ENCODE measurements around the gene GRB7. TPM values are rescaled to one million over a fixed set of nuclear protein-coding genes. Genes with fewer than 3 reads are reported as not detected.

Gene GRB7
- total RNA-seq, 4 donors from 2014 or later = 0.41 to 0.70 TPM; not detected in 2

DNA sequence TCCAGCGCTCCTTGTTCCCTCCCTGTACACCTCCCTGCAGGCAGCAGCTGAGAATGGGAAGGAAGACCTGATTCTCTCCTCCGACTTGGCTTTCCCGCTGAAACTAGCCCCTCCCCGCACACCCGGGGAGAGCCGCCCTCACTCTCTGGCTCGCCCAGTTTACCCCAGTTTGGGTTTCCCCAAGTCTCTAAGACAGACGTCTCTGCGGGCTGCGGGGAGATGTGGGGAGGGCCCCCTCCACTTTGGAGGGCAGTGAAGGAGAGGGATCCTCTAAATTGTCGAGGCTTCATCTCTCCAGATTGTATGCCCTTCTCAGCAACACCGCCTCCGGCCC lies 797 bp downstream of the GRB7 start:
- no peak for DNase-seq
- Histone ChIP-seq H3K27ac (no peak overlapping the region), H3K27me3 (peaks cover 44 to 66% (median 57%) of the 10 kb centered on the region in 3 donors), H3K4me1 (peaks cover 6 to 22% of the 10 kb centered on the region in 2 donors), H3K4me3 (peak overlapping the region in 1 of 4 donors; percentile 25), H3K36me3 (no peaks in the 10 kb centered on the region), H3K9me3 (no peaks in the 10 kb centered on the region)
- TF ChIP-seq POLR2A (IDR thresholded peaks at IDR 0.05) = no peak
- TF ChIP-seq, protein P1, sequence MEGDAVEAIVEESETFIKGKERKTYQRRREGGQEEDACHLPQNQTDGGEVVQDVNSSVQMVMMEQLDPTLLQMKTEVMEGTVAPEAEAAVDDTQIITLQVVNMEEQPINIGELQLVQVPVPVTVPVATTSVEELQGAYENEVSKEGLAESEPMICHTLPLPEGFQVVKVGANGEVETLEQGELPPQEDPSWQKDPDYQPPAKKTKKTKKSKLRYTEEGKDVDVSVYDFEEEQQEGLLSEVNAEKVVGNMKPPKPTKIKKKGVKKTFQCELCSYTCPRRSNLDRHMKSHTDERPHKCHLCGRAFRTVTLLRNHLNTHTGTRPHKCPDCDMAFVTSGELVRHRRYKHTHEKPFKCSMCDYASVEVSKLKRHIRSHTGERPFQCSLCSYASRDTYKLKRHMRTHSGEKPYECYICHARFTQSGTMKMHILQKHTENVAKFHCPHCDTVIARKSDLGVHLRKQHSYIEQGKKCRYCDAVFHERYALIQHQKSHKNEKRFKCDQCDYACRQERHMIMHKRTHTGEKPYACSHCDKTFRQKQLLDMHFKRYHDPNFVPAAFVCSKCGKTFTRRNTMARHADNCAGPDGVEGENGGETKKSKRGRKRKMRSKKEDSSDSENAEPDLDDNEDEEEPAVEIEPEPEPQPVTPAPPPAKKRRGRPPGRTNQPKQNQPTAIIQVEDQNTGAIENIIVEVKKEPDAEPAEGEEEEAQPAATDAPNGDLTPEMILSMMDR (IDR thresholded peaks at IDR 0.05 in 4 of 5, conservative IDR thresholded peaks at IDR 0.05 in 1 of 5) = no peak
- in situ Hi-C loops (cut with MboI; ENCODE audit: low sequenced_read_pairs in 4 of 4) (no loop called here), intact Hi-C loops (cut with DNase I; ENCODE audit: low total_unique reads) (no loop called here)
- no peak for ATAC-seq

DNA sequence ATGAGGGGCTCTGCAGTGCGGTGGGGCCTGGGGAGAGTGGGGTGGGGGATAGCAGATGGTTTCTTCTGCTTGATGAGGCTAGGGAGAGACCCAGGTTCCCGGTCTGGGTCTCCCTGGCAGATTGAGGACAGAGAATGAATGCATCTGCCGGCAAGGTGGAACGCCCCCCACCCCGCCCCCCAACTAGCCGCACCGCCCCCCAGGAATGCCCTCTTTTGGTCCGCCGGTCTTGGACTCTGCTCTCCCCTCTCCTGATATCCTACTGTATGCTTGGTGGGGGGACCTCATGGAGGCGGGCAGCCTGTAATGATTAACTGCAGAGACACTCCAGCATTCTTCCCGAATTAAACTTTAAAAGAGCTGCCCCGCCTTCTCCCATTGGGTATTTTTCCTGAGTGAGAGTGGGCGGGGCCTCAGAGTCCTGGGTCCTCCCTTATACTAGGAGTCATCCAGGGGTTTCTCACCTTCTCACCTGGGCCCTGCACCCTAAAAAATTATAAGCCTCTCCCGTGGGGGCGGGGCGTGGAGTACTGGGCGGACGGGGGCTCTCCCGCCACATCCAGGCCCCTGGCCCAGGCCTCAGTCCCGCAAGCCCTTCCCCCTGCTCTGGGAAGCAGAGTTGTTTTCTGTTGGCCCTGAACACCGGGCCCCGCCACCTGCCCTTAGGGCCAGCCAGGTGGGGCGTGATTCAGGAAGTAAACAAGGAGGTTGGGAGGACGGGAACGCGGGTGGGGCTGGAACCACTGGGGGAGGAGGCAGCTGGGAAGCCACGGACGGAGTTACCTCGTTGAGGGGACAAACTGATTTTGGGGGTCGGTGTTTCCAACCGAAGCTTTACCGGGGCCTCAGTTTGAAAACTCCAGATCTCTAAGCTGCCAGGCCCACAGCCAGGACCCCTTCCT lies 1.5 kb downstream of the GRB7 start:
- in situ Hi-C loops (cut with MboI; ENCODE audit: low sequenced_read_pairs in 4 of 4) = no loop called here

GRCh38 chr17:39739885-39740356 lies 2.2 kb downstream of the GRB7 start:
- ATAC-seq = no peak
- no peak for DNase-seq
- Histone ChIP-seq H3K27ac (no peak overlapping the region), H3K27me3 (peaks cover 49 to 66% (median 57%) of the 10 kb centered on the region in 3 donors), H3K4me3 (peak overlapping the region in 1 of 4 donors; percentile 50), H3K36me3 (no peaks in the 10 kb centered on the region), H3K4me1 (peaks cover 6 to 22% of the 10 kb centered on the region in 2 donors), H3K9me3 (no peaks in the 10 kb centered on the region)
- TF ChIP-seq POLR2A (IDR thresholded peaks at IDR 0.05) = no peak
- TF ChIP-seq, protein P1 (IDR thresholded peaks at IDR 0.05 in 4 of 5, conservative IDR thresholded peaks at IDR 0.05 in 1 of 5) = no peak
- intact Hi-C loops (cut with DNase I; ENCODE audit: low total_unique reads) = no loop called here
- in situ Hi-C loops (cut with MboI; ENCODE audit: low sequenced_read_pairs in 4 of 4) = no loop called here

More for the DNA sequence above, 1.5 kb downstream of the GRB7 start:
- Histone ChIP-seq H3K27me3 (peaks cover 48 to 66% (median 57%) of the 10 kb centered on the region in 3 donors), H3K4me1 (peaks cover 6 to 22% of the 10 kb centered on the region in 2 donors), H3K4me3 (peak overlapping the region in 3 of 4 donors; percentile 12 to 50 (median 22)), H3K36me3 (no peaks in the 10 kb centered on the region), H3K27ac (no peak overlapping the region), H3K9me3 (no peaks in the 10 kb centered on the region)
- no peak for TF ChIP-seq POLR2A (IDR thresholded peaks at IDR 0.05)
- TF ChIP-seq, protein P1 (IDR thresholded peaks at IDR 0.05 in 4 of 5, conservative IDR thresholded peaks at IDR 0.05 in 1 of 5) = no peak
- DNase-seq (no peak), ATAC-seq (no peak)
- intact Hi-C loops (cut with DNase I; ENCODE audit: low total_unique reads) = no loop called here

DNA sequence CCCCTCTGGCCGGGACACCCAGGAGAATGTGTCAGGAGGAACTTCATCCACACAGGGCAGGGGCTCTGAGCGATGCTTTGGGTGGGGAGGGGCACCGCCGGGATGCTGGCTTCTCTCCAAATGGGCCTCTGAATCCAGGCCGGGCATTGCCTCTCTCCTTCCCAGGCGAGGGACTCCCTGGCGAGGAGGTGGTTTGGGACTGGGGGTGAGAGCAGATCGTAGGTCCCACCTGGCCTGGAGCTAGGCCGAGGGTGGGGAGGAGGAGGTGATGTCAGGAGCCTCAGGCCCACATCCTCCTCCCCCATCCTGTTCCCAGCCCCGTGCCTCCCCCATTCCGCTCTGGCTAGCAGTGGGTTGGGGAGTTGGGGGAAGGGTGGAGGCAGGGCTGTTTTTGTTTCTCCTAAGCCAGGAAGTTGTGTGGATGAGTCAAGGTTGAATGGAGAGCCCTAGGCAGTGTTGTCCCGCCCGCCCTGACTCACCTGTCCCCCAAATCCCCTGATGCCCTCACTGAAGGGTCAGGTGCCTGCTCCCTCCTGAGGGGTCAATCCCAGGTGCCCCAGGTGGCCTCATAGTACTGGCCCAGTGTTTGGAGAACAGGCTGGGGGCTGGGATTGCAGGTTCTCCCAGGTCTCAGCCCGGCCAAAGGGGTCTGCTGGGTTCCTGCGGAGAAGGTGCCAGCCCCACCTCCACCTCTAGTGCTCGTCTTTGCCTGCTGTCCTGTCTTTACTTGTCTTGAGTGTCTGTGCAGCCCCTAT lies 2.8 kb downstream of the GRB7 start:
- Histone ChIP-seq H3K36me3 (no peaks in the 10 kb centered on the region), H3K4me1 (peaks cover 6 to 22% of the 10 kb centered on the region in 2 donors), H3K27me3 (peaks cover 49 to 66% (median 57%) of the 10 kb centered on the region in 3 donors), H3K9me3 (no peaks in the 10 kb centered on the region), H3K4me3 (no peak overlapping the region), H3K27ac (no peak overlapping the region)
- intact Hi-C loops (cut with DNase I; ENCODE audit: low total_unique reads) (no loop called here), in situ Hi-C loops (cut with MboI; ENCODE audit: low sequenced_read_pairs in 4 of 4) (no loop called here)
- no peak for TF ChIP-seq POLR2A (IDR thresholded peaks at IDR 0.05)
- TF ChIP-seq, protein P1 (IDR thresholded peaks at IDR 0.05 in 4 of 5, conservative IDR thresholded peaks at IDR 0.05 in 1 of 5) = no peak
- no peak for DNase-seq
- ATAC-seq = no peak
